Measurements from ENCODE around the gene HSP90AA1.

Gene HSP90AA1

DNA sequence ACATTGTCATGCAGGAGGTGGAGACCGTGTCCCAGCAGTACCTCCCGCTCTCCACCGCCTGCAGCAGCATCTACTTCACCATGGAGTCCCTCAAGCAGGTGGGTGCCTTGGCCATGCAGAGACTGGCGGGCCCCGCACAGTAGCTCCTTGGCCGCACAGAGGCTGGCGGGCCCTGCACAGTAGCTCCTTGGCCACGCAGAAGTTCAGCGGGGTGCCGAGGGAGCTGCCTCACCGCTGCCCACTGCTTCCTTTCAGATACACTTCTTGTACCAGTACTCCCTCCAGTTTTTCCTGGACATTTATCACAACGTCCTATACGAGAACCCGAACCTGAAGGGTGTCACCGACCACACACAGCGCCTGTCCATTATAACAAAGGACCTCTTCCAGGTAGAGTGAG is 47.7 kb downstream of the HSP90AA1 start:
- no peak for DNase-seq (ENCODE audit: low spot score)

DNA sequence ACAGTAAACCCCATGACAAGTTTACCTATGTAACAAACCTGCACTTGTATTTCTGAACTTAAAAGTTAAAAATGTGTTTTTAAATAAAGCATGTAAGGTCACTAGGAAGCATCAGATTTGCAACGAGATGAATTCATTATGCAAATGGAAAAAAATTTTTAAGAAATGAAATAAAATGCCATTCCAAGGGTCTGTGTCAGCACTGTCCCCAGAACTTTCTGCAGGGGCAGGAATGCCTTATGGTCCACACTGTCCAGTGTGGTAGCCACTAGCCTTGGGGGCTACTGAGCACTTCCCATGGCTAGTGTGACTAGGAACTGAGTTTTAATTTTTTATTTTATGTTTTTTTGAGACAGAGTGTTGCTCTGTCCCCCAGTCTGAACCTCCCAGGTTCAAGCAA is 49.2 kb downstream of the HSP90AA1 start:
- DNase-seq (ENCODE audit: low spot score), result no peak

DNA sequence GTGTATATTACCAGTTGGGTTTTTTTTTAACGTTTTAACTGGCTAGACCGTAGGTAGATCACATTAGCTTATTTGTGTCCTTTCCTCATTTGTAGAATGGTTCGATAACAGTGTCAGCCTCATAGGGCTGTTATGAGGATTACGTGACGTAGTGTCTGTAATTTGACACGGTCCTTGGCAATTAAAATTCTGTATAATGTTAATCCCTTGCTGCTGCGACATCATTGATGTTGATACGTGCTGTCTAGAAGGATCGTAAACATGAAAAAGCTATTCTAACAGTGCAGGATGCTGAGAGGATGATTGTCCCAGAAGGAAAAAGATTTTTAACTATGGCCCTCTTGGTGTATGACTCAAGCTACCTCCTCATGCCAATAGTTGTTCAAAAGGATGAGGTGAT is 50.9 kb downstream of the HSP90AA1 start:
- DNase-seq (ENCODE audit: low spot score), result no peak

DNA sequence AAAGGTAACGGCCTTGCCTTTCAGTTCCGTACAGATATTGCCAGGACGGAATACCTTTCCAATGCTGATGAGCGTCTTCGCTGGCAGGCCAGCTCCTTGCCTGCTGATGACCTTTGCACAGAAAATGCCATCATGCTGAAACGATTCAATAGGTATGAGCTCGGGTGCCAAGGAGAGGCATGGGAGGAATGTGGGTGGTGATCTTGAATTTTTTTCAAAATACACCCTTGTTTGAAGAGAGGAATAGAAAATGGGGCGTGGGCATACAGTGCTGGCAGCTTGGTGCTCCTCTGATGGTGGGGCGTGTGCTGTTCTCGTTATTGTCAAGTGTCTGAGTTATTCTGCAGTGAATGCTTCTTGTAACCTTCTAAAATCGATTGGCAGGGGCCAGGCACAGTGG is 52.5 kb downstream of the HSP90AA1 start:
- DNase-seq (ENCODE audit: low spot score), result no peak

DNA sequence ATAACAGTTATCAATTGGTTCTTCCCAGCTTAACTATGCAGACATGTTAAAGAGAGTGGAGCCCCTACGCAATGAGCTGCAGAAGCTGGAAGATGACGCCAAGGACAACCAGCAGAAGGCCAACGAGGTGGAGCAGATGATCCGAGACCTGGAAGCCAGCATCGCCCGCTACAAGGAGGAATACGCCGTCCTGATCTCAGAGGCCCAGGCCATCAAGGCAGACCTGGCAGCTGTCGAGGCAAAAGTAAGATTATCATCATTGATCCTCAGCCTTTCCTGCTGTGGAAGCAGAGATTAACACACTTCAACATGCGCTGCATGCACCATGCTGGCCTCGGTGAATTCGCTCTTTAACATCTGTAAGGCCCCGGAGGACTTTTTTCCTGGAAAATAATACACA is 53.6 kb downstream of the HSP90AA1 start:
- no peak for DNase-seq (ENCODE audit: low spot score)
